ENCODE measurements around the gene METAP1D. TPM values are rescaled to one million over a fixed set of nuclear protein-coding genes. Genes with fewer than 3 reads are reported as not detected.
"Not testable (repeated sequence)": the region's sequence is repeated elsewhere in the genome, so short reads cannot be mapped to it uniquely, and the experiment has no call there.

Gene METAP1D
- polyA plus RNA-seq, 4 donors = 10.6 to 15.8 (median 13.2) TPM

DNA sequence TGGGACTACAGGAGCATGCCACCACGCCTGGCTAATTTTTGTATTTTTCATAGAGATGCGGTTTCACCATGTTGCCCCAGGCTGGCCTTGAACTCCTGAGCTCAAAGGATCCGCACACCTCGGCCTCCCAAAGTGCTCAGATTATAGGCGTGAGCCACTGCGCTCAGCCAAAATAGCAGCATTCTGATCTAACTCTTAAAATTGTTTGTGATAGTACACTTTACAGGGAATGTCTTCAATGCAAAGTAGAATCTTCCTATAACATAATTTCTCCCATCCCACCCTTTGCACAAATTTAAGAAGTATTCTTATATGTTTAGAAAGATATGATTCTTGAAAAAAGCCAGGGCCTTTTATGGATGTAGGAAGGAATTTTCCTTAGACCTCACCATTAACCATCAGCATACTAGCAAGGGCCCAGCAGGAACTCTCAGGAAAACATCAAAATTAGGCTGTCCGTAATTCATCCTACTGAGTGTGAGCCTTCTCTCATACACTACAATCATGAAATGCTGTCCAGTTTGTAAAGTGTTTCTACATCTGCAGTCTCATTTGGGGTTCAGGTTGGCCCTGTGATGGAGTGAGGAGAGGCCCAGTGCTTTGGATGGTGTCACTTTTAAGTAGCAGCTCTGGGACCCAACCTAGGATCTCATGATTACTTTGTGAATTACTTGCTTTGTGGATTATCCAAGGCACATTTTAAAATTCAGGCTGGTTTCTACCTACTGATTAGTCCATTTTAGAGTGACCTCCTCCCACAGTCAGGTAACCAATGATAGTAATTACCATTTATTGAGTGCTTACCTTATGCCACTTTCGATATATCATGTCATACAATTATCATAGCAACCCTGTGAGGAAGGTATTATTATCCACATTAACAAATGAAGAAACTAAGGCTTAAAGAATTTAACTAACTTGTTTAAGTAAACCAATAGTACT is 48.1 kb downstream of the METAP1D start:
- no peak for DNase-seq (ENCODE audit: low read depth in 4 of 4, low spot score in 3 of 4)

DNA sequence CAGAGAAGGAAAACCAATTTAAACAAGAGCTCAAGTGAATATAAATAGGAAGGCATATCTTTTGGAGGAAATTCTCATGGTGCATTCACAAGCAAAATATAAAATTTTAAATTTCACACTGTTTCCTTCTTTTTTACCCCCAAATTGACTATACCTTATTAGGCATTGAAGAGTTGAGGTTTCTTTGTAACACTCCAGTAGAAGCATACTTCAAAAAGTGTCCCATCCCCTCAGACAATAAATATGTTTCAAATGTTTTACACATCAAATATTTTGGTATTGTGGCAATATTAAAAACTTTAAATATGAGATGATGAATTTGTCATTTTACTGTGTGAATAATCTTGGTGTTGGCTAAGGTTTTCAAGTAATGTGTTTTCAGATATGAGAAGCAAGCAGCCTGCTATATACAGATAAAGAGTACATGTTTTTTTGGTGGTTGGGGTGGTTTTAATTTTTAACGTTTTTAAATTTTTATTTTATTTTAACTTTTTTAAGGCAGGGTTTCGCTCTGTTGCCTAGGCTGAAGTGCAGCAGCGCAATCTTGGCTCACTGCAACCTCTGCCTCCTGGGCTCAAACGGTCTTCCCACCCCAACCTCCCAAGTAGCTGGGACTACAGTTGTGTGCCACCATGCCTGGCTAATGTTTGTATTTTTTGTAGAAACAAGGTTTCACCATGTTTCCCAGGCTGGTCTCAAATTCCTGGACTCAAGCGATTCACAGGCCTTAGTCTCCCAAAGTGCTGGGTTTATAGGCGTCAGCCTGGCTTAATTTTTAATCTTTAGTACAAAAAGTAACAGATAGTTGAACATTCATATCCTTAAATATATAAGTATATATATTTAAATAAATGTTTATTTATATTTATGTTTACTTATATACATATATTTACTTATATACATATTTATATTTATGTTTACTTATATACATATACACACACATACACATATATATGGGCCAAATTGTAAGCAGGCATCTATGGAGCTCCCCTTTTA is 49.1 kb downstream of the METAP1D start:
- no peak for DNase-seq (ENCODE audit: low read depth in 4 of 4, low spot score in 3 of 4)

DNA sequence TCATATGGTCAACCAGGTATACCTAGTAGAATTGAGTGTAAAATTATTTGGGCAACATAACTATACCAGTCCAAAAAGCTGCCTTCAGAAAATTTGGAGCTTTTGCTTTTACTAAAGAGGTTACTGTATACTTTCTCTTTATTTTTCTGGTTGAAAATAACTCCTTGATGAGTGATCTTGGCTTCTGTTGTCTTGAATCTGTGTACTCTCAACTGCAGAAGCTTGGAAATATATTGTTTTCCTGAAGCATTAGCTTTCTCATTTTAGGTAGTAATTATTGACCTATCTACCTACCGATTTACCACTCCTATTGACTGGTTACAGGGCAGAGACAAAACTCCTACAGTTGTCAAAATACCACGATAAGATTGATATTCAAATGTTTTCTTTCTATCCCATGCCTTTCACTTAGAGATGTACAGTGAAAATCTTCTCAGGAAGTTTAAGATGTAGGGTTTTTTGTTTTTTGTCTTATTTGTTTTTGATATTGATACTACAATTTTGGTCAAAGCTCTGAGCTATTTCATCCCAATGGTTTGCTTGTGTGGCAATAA is 49.9 kb downstream of the METAP1D start:
- no peak for DNase-seq (ENCODE audit: low read depth in 4 of 4, low spot score in 3 of 4)

DNA sequence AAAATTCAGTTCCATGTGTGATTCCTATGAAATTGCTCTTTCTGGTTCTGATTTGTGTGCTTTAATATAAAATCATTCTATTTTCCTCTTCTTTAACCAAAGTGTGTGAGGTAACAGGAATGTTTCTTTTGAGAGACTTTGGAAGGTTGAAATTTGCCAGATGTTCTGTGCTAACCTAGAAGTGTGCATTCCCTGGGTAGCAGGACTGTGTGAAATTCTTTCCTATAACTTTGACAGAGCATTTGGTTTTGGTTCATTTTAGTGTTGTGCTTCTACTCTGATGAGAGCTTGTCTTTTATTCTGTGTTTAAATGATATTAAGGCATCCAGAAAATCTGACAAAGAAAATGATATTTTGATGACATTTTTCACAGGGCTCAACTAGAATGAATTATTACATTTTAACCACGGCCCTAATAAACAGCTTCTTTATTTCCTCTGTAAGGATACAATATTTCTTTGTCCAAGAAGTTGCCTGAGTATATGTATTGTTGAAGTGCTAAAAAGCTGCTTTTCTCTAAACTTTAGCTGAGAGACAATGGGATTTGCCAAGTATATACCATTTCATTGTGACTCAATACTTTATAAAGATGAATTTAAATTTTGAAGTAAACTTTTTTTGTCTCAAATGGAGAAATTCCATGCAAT is 50.8 kb downstream of the METAP1D start:
- DNase-seq (ENCODE audit: low read depth in 4 of 4, low spot score in 3 of 4) = no peak

DNA sequence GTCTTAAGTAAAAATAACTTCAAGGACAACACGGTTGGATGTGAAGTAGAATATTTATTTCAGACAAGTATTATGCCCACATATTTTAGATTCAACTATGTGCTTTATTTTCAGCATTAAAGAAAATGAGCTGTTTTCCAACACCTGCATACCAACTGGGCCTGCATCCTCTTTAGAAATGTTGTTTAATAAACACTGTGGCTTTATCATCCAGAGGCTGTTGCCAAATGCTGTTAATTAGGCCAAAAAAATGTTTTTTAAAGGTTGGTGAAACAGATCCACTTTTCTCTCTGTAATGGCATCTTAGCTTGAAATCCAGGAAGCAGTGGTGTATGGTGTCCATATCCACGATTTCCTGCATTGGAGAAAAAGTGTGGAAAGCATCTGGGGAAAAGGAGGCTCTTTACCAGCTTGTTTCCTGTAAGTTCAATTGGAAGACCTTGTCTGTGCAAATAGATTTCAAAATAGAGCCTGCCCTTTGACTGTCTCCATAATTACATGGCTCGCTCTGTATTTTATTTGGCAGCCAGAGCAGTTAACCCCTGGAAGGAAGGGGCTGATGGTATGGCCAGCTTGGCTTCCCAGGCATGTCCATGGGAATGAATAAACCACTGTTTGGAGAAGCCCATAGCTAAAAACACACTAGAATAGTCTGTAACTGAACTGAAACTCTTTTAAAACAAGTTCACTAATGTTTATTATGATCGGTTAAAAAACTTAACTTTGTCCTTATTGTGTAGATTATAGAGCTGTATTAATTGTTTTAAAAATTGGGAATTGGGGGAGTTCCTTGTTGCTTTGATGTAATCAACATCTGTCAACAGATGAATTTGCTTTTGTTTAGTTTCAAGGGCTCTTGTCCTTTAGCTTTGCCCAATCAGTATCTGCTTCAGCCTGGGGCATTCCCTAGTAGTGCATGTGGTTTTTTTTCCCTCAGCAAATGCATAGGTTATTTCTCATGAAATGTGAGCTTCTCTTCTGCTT is 52.5 kb downstream of the METAP1D start:
- no peak for DNase-seq (ENCODE audit: low read depth in 4 of 4, low spot score in 3 of 4)

DNA sequence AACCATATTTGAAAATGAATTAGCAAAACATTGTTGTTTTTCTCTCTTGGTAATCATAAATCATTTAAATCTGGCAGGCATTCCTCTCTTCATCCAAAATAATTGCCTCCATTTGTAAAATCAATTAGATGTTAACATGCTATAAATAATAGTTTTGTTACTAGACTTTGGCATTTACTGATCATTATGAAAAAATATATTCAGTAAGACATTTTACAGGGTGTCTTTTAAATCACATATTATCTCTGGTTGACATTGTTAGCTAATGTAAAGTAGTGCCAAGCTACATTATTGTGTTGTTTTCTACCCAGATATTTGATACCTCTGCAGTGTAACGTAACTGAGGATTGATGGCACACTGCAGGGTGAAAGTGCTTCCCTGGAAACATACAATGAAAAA is 53.7 kb downstream of the METAP1D start:
- DNase-seq (ENCODE audit: low read depth in 4 of 4, low spot score in 3 of 4) = no peak

DNA sequence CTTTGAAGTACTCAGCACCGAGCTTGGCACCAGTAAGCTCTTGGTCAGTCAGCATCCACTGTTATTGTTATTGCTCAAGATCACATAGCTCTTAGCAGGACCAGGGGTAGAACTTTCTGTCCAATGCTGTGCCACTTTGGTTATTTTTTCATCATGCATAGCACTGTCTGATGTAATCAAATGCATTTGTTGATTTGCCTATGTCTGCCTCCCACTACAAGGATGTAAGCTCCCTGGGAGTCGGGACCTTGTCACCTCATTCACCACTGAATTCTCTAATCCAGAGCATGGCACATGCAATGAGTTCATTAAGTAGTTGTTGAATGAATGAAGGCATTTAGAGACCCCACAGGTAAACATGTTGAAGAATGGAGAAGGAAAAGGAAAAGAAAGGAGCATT is 56.5 kb downstream of the METAP1D start:
- no peak for DNase-seq (ENCODE audit: low read depth in 4 of 4, low spot score in 3 of 4)

DNA sequence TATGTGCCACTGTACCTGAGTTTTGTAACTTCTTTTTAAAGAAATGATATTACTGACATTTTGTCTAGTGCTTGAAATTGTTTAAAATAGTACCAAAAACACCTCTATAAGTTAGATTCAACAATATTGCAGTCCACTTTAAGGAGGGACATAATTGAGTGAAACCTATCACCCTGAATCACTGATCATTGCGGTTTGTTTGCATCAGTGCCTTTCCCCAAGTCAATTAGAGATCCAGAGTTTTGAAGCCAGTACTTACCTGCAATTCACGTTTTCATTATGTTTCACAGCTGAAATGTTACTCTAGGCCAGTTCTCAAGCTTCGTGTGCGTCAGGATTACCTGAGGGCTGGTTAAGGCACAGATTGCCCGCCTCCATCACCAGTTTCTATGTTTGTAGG is 58.9 kb downstream of the METAP1D start:
- DNase-seq (ENCODE audit: low read depth in 4 of 4, low spot score in 3 of 4) = no peak

DNA sequence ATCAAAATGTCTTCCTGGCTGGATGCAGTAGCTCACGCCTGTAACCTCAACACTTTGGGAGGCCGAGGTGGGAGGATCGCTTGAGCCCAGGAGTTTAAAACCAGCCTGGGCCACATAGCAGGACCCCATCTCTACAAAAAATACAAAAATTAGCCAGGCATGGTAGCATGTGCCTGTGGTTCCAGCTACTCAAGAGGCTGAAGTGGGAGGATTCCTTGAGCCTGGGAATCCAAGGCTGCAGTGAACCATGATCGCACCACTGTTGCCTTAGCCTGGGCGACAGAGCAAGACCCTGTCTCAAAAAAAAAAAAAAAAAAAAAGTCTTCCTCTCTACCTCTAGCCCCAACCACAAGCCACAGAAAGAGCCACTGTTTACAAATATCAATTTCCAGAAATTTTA is 60.4 kb downstream of the METAP1D start:
- DNase-seq (ENCODE audit: low read depth in 4 of 4, low spot score in 3 of 4) = not testable (repeated sequence)

DNA sequence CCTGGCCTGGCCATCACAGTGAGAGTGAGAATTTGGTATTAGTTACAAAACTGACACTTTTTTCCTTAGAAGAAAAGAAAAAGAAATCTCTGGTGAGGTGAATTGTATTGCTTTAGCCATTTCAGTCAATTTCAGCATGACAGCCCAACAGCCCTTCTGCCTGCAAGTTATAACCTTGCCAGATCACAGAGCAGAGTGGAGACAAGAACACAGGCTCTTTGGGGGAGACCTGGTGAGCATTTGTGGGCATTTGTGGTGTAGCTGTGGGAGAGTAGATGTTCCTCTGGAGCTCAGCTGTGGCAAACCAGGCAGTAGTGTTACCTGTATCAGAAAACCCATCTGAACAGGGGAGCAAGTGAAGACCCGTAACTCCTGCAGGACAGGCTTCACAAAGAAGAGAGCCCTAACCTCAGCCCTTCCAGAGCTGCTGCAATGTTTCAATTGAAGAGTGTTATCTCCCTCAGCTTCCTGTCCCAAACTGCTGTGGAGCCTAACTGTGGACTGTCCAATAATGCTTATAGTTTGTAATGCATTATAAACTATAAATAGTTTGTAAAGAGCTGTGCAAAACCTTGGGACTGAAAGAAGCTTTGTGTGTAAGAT is 62.8 kb downstream of the METAP1D start:
- no peak for DNase-seq (ENCODE audit: low read depth in 4 of 4, low spot score in 3 of 4)

DNA sequence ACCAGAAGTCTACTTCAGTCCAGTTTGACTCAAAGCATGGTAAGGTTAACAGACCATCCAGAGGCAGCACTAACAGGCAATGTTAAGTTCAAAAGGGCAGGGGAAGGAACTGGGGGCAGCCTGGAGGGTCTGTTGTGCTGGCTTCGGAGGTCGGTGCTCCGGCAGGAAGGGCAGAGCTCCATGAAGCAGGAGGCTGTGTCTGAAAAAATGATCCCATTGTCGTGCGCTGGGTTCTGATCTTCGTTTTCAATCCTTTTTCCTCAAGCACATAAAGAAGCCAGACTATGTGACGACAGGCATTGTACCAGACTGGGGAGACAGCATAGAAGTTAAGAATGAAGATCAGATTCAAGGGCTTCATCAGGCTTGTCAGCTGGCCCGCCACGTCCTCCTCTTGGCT is 63.7 kb downstream of the METAP1D start:
- DNase-seq (ENCODE audit: low read depth in 4 of 4, low spot score in 3 of 4) = no peak

DNA sequence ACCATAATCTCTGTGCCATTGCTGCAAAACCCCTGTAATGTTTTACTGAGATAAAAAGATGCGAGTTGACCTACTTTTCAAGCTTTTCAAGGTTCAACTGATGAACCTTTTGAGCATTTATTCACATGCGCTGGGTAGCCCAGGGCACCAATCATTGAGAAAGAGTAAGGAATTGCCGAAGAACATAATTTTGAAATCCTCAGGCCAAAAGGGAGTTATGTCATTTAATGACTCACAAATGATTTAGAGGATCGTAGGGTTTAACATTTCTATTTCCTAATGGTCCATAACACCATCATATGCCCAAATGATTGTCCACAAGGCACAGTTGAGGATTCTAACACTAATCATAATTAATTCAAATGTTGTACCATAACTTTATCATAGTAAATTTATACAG is 65.4 kb downstream of the METAP1D start:
- DNase-seq (ENCODE audit: low read depth in 4 of 4, low spot score in 3 of 4) = no peak

DNA sequence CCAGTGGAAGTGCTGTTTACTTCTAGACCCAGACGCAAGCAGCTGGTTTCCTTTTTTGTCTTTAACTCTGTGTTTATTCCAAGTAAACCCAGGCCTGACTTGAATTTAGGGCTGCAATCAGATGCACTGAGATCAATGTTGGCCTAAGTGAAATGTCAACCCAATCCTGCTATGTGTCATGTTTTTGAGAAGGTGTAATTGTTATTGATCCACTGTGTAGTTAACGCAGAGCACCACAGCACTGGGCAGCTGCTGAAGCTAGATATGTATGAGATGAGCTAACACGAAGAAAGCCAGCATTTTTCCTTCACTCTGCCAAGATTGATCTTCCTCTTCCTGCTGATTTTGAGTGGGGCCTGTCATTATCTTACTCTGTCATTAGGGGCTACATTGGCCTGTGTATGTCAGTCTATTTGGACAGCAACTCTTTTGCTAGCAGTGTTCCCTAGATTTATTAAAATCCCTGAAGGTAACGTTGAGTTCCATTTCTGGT is 66.7 kb downstream of the METAP1D start:
- no peak for DNase-seq (ENCODE audit: low read depth in 4 of 4, low spot score in 3 of 4)

DNA sequence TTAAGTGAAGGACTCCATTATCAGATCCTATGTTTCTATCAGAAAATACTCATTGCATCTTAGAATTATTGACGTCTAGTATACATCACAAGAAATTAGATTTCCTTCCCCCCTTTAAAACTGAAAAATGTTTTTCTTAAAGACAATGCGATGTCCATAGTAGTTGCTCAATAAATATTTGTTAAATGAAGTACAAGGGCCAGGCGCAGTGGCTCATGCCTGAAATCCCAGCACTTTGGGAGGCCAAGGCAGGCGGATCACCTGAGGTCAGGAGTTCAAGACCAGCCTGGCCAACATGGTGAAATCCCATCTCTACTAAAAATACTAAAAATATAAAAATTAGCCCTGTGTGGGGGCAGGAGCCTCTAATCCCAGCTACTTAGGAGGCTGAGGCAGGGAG is 68.2 kb downstream of the METAP1D start:
- DNase-seq (ENCODE audit: low read depth in 4 of 4, low spot score in 3 of 4) = not testable (repeated sequence)

DNA sequence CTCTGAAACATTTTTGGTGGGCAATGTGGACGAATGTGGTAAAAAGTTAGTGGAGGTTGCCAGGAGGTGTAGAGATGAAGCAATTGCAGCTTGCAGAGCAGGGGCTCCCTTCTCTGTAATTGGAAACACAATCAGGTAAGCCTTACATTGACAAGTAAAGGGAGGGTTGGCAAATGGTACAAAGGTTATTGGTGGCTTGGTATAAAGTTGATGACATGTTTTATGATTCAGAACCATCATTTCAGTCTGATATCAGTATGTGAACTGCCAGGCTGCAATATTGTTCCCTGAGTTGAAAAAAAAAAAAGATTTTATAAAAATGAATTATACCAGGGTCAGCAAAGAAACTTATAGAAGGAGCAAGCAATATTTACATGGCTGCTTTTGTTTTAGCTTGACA is 71.2 kb downstream of the METAP1D start:
- no peak for DNase-seq (ENCODE audit: low read depth in 4 of 4, low spot score in 3 of 4)

DNA sequence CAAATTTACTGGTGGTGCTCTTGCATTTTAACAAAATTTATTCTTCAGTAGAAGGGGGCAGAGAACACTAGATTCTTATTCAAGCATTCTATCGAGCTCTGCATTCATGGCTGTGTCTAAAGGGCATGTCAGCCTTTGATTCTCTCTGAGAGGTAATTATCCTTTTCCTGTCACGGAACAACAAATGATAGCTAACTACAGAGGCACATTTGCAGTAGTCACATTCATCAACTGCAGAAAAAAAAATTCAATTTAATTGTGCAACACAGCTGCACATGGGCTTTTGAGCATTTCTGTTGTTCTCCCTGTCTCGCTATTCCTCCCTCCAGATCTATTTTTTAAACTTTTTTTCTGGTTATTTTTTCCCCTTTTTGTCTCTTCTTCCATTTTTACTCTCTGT is 72.5 kb downstream of the METAP1D start:
- DNase-seq (ENCODE audit: low read depth in 4 of 4, low spot score in 3 of 4) = no peak

DNA sequence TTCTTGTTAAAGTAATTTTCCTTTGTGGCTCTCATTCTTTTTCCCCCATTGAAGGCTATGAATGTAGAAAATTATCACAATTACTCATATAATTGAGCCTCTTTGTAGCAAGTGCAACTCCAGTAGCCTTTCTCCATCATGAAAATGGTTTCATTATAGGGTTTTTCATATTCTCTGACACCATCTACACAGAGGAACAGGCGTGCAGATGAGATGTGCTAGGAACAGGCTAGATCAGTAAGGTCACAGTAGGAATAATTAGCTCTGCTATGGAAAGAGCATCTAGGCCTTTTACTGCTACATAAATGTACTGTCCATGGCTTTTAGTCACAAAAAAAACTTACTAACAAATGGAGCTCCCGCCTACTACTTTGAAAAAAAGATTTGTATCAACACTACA is 73.0 kb downstream of the METAP1D start:
- DNase-seq (ENCODE audit: low read depth in 4 of 4, low spot score in 3 of 4) = no peak

DNA sequence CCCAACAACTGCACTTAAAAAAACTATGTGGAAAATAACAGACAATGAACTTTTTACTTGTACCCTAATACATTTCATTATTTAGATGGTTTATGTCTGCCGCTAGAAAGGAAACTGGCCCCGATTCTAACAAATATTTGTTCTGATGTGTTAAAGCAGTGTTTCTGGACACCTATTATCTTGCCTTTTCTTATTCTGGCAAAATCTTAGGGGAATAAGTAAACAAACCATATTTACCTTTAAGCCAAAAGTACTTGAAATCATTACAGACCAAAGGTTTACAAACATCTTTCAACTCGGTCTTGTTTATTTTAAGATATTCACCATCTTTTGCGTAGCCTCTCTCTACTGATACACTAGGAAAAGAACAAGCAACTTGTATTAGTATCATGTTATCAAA is 73.8 kb downstream of the METAP1D start:
- no peak for DNase-seq (ENCODE audit: low read depth in 4 of 4, low spot score in 3 of 4)

DNA sequence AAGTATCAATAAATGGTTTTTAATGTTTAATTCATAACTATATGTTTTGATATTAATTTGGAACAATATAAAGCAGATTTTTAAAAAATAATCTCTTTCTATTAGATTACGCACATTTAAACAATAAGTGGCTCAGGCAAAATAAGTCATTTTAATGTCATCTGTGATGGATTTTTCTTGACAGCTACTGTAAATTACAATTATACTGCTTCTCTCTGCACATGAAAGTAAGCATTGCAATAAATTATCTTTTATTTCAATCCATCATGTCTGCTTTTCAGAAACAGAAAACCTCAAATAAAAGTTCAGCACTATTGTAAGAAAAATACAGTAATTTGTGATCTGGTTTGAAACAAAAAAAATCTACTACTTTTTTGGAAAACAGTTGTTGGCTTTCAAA is 74.5 kb downstream of the METAP1D start:
- DNase-seq (ENCODE audit: low read depth in 4 of 4, low spot score in 3 of 4) = no peak

All from right renal pelvis (tissue), 4 donors.